Measurements from ENCODE around the gene GBA3. TPM values are rescaled to one million over a fixed set of nuclear protein-coding genes. Genes with fewer than 3 reads are reported as not detected.

The GBA3 gene
- total RNA-seq, 3 donors from 2014 or later (not counting 1 experiment from before 2014, with no cell fraction given): not detected

- Histone ChIP-seq H3K9me3 (ENCODE audit: control insufficient read depth, insufficient read depth, low read length) (no peaks in the 10 kb centered on the region), H3K4me3 (ENCODE audit: low read length) (no peak overlapping the region), H3K4me1 (ENCODE audit: control insufficient read depth, insufficient read depth, low read length) (no peaks in the 10 kb centered on the region), H3K27ac (ENCODE audit: low read length) (no peak overlapping the region), H3K27me3 (ENCODE audit: control insufficient read depth, insufficient read depth, low read length) (no peaks in the 10 kb centered on the region), H3K36me3 (ENCODE audit: control insufficient read depth, insufficient read depth, low read length) (no peaks in the 10 kb centered on the region)
- Mint-ChIP-seq H3K9me3 (no peaks in the 10 kb centered on the region), H3K4me3 (no peak overlapping the region), H3K27ac (no peak overlapping the region), H3K27me3 (ENCODE audit: low read depth in 2 of 2) (peaks cover 2 to 6% of the 10 kb centered on the region in 2 donors), H3K36me3 (no peaks in the 10 kb centered on the region), H3K4me1 (no peaks in the 10 kb centered on the region)
- WGBS (ENCODE audit: insufficient coverage): 48% methylated on average over 3 of the region's 3 CpGs
- intact Hi-C loops (cut with micrococcal nuclease): no loop called here
- no peak for DNase-seq
- ATAC-seq: no peak
- no peak for TF ChIP-seq CTCF (IDR thresholded peaks at IDR 0.05)
These were observed 3.2 kb downstream of the GBA3 start for GRCh38 chr4:22695917-22696316.

DNA sequence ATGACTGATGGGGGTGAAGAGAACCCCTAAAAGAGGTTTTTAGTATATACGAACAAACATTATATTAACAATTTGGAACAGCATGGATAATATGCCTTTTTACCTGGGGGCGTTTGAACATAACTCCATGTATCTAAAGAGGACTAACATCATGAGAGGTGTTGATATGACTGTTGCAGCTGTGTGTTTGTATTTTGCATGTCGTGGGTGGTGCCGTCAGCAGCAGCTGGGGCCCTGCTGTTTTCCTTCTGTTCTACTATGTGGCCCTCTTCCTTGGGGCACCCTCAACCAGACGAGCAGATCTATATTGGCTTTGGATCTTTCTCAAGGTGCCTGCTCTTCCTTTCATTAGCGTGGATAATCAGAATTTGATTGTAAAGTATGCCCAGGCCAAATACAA, 11.2 kb downstream of the GBA3 start:
- H3K36me3 Mint-ChIP-seq: no peaks in the 10 kb centered on the region
- H3K9me3 Mint-ChIP-seq: no peaks in the 10 kb centered on the region
- no peak overlapping the region for H3K4me3 Mint-ChIP-seq
- no peak for TF ChIP-seq CTCF (IDR thresholded peaks at IDR 0.05)
- H3K9me3 ChIP-seq (ENCODE audit: control insufficient read depth, insufficient read depth, low read length): no peaks in the 10 kb centered on the region
- no peaks in the 10 kb centered on the region for H3K36me3 ChIP-seq (ENCODE audit: control insufficient read depth, insufficient read depth, low read length)
- H3K27me3 Mint-ChIP-seq (ENCODE audit: low read depth in 2 of 2): peaks cover 3 to 8% of the 10 kb centered on the region in 2 donors
- H3K27me3 ChIP-seq (ENCODE audit: control insufficient read depth, insufficient read depth, low read length): no peaks in the 10 kb centered on the region
- H3K4me3 ChIP-seq (ENCODE audit: low read length): no peak overlapping the region
- intact Hi-C loops (cut with micrococcal nuclease): no loop called here
- WGBS (ENCODE audit: insufficient coverage): 85% methylated on average over 5 of the region's 6 CpGs
- no peak for ATAC-seq
- no peak overlapping the region for H3K27ac ChIP-seq (ENCODE audit: low read length)
- DNase-seq: no peak
- no peaks in the 10 kb centered on the region for H3K4me1 Mint-ChIP-seq
- H3K4me1 ChIP-seq (ENCODE audit: control insufficient read depth, insufficient read depth, low read length): no peaks in the 10 kb centered on the region
- no peak overlapping the region for H3K27ac Mint-ChIP-seq

DNA sequence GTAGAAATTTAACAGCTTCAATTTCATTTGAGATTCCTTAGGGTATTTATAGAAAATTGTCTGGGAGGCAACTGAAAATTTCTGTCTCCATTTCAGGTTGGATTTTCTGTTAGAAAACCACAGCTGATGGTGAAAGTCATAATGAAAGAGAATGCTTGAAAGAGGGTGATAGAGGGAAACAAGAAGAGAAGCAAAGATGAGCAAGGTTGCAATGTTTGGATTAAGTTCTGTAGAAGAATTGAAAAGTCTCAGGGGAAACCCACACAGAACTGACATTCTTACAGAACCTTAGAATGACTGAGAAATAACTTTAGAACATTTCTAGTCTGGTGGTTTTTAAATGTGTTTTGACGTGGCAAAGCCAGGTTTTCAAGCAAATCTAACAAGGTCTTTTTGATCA, 14.7 kb downstream of the GBA3 start:
- Mint-ChIP-seq H3K4me1 (no peaks in the 10 kb centered on the region), H3K9me3 (no peaks in the 10 kb centered on the region)
- ATAC-seq: no peak

More for the DNA sequence above, 14.7 kb downstream of the GBA3 start:
- DNase-seq: no peak
- no peaks in the 10 kb centered on the region for H3K9me3 ChIP-seq (ENCODE audit: control insufficient read depth, insufficient read depth, low read length)
- intact Hi-C loops (cut with micrococcal nuclease): no loop called here
- Mint-ChIP-seq H3K4me3 (no peak overlapping the region), H3K36me3 (no peaks in the 10 kb centered on the region), H3K27ac (no peak overlapping the region), H3K27me3 (ENCODE audit: low read depth in 2 of 2) (peaks cover 3 to 8% of the 10 kb centered on the region in 2 donors)
- no peak overlapping the region for H3K4me3 ChIP-seq (ENCODE audit: low read length)
- 87% methylated on average over 1 of the region's 1 CpG for WGBS (ENCODE audit: insufficient coverage)
- H3K4me1 ChIP-seq (ENCODE audit: control insufficient read depth, insufficient read depth, low read length): no peaks in the 10 kb centered on the region
- no peak overlapping the region for H3K27ac ChIP-seq (ENCODE audit: low read length)
- no peaks in the 10 kb centered on the region for H3K36me3 ChIP-seq (ENCODE audit: control insufficient read depth, insufficient read depth, low read length)
- no peak for TF ChIP-seq CTCF (IDR thresholded peaks at IDR 0.05)
- H3K27me3 ChIP-seq (ENCODE audit: control insufficient read depth, insufficient read depth, low read length): no peaks in the 10 kb centered on the region

Data from natural killer cell (primary cell).